Fibroblast of mammary gland (primary cell): ENCODE measurements around the gene FLT3LG.

Experiments
- DNase-seq: peaks from one replicate; pipeline ENCODE4 v3.0.0-alpha.2; 2010; ENCODE audit warnings: low read depth
- H3K4me3 ChIP-seq: 2 replicates; pipeline ENCODE4 v1.5.1; 2011; ENCODE audit warnings: low read depth, mild to moderate bottlenecking, low read length, moderate library complexity; ENCODE audit not compliant: control insufficient read depth
- CTCF ChIP-seq: conservative IDR thresholded peaks from 2 replicates; pipeline ENCODE4 v1.5.1; 2011; ENCODE audit warnings: low read depth, low read length, inconsistent platforms; ENCODE audit not compliant: control insufficient read depth, insufficient read depth

Gene FLT3LG

GRCh38 chr19:49534632-49535385 is 60.8 kb downstream of the FLT3LG start:
- no peak for TF ChIP-seq CTCF
- H3K4me3 ChIP-seq: no peak overlapping the region
- DNase-seq: no peak
